HG02970 (cell line): Measurements from ENCODE around the gene LGALS8.
"Not testable (repeated sequence)": the region's sequence is repeated elsewhere in the genome, so short reads cannot be mapped to it uniquely, and the experiment has no call there.

Source experiments
- ATAC-seq: cut with Tn5 transposase; IDR thresholded peaks from one replicate; pipeline ENCODE4 v1.9.1; 2021; ENCODE audit warnings: mild to moderate bottlenecking, moderate library complexity, moderate number of reproducible peaks; ENCODE audit not compliant: unreplicated experiment, low FRiP score

Gene LGALS8

DNA sequence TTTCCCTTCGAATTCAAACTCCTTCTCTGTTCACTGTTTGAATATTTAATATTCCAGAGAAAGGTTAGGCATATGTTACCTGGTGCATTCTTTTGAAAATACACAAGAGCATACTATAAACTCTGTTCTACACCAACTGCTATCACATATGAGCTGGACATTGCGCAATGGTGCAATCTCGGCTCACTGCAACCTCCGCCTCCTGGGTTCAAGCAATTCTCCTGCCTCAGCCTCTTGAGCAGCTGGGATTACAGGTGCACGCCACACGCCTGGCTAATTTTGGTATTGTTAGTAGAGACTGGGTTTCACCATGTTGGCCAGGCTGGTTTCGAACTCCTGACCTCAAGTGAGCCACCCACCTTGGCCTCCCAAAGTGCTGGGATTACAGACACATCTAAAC lies 53.3 kb downstream of the LGALS8 start:
- not testable (repeated sequence) for ATAC-seq

DNA sequence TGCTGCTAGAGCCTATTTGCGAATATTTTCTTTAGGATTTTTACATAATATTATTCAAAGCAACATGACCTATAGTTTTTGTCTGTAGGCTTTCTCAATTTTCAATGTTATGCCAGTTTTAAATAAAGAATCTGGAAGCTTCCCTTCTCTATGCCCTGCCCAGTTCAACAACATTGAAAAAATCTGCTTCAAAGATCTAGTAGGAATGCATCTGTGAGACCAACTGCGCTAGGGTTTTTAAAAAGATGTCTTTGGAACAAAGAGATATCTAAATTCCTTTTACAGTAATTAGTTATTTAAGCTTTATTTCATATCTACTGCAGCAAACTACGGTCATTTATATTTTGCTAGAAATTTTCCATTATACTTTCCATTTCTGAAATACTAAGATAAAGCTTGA lies 54.9 kb downstream of the LGALS8 start:
- no peak for ATAC-seq

DNA sequence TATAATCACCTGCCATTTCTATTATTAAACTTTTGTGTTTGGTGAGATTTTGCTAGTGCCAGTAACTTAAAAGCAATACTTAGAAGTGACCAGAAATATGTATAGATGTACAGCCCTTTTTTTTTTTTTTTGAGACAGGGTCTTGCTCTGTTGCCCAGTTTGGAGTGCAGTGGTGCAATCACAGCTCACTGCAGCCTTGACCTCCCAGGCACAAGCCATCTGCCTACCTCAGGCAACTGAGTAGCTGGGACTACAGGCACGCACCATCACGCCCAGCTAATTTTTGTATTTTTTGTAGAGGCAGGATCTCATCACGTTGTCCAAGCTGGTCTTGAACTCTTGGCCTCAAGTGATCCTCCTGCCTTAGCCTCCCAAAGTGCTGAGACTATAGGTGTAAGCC lies 56.6 kb downstream of the LGALS8 start:
- not testable (repeated sequence) for ATAC-seq

DNA sequence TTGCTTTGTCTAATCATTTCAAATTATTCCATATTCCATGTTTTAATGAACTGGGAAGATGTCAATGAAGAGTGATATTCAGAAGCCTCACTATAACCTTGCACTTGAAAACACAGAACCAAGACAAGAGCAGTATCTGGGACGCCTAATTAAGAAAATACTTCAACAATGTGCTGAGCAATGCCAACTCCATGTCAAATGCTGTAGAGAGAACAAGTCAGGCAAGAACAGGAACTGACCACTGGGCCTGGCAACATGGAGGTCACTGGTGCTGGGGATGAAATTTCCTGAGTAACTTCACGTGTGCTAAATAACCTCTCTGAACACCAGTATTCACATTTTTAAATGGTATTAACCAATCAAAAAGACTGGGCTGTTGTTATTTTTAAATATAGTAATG lies 57.7 kb downstream of the LGALS8 start:
- ATAC-seq = no peak

DNA sequence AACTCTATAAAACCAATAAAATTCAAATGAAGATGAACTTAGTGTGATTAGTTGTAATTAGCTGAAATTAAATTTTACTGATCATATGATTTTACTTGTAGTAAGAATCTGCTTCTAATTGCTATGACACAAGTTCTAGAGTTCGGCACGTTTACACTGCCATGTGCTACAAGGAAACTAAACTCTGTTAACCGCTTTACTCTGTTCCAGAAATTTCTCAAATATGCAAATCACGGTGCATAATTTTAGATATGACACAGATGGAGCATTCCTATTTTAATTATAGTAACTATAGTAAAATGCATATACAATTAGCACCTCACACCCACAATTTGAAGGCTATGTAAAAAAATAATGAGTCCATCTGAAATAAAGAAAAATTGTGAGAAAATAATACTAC lies 65.7 kb downstream of the LGALS8 start:
- ATAC-seq = no peak

DNA sequence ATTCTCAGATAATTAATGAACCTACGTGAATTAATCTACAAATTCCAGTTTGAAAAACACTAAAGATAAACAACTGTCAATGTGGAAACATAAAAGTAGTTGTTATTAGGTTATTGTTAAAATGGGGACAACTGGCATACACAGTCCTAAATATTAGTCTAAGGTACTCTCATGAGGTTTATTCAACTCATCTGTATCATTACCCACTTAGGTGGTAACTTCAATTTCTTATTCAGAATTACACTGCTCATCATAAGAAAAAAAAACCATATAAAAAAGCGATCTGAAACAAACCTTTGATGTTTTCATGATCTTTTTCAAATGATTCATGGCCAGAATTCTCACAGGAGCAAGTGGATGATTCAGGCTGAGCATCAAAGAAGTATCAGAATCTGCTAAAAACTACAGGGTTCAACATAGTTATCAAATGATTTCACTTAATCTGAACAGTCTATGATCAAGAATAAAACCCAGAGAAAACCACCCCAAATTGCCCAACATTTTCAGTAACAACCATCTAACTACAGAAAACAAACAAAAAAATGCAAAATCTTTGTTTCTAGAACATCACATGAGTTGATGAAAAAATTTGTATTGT lies 66.9 kb downstream of the LGALS8 start:
- ATAC-seq = no peak

DNA sequence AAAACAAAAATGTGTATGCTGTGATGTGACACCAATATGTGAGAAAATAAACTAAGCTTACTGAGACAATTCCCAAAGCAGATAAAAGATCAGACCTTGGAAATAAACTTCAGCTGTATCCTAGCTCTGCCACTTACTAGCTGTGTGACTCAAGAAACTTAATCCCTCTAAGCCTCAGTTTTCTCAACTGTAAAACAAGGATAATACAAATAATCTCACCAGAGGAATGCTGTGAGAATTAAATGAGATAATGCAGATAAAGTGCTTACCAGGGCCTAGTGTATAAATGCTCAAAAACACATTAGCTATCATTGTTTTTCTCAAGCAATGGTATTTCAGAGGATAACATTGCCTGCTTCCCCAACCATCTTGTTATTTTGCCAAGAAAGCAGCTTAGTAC lies 78.4 kb downstream of the LGALS8 start:
- ATAC-seq = no peak
